Right lung (tissue), 5 donors: ENCODE results near the gene PSMD8. TPM values are rescaled to one million over a fixed set of nuclear protein-coding genes. Genes with fewer than 3 reads are reported as not detected.
"Not testable (repeated sequence)": the region's sequence is repeated elsewhere in the genome, so short reads cannot be mapped to it uniquely, and the experiment has no call there.

Experiments
- DNase-seq, 2 donors: peaks; one replicate each; pipeline ENCODE4 v3.0.0-alpha.2; 2013
- polyA plus RNA-seq, 5 donors: library from polyadenylated mRNA; unstranded; fragments of 120-200 nt; gene quantifications; one replicate each; pipeline versions ENCODE4 v1.2.1 to v1.2.3, GENCODE V29; 2013; ENCODE audit warnings: inconsistent platforms in 1 of 5, low replicate concordance in 1 of 5; ENCODE audit not compliant: insufficient read length in 5 of 5, insufficient read depth in 1 of 5

Gene PSMD8
- polyA plus RNA-seq, 5 donors = 116 to 163 (median 134) TPM

DNA sequence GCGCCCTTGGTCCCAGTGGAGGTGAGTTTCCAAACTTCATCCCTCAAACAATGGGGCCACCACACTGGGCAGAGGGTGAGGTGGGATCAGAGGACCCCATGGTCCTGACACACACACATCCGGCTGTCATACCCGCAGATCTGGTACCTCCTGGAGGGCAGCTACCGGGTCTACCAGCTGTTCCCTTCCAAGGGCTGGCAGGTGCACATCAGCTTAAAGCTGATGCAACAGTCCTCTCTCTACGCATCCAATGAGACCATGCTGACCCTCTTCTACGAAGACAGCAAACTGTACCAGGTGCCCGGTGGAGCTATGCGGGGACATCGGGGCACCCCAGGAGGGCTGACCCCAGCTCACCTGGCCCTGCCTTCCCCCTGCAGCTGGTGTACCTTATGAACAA, 14.0 kb upstream of the PSMD8 start:
- DNase-seq = no peak

DNA sequence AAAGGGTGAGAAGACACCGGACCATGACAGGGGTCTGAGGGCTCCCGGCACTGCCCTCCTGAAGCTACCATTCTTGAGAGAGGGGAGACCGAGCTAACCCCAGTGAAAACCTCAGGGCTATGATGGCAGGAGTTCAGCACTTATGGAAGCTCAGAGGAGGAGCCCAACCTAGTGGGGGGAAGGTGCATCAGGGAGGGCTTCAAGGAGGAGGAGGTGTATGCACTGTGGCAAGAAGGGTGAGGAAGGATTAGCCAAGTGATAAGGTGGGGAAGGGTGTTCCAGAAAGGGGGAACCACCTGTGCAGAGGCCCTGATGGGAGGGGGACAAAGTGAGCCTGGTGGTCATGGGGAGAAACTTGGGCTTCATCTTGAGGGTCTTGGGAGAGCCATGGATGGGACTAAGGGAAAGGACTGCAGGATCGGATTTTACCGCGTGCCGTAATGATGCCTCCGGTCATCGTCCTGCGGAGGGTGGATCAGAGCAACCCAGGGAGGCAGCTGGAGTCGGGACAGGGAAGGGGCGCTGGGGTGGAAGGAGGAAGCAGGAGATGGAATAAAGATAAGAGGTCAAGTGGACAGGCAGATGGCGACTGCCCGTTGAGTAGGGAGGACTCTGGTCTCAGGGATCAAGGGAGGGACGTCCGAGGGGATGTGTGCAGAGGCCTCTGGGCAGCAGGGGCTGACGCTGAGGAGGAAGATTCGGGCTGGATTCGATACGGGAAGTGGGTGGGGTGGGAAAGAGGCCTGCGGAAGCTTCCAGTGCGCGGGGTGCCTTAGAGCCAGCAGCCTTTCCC, 13.3 kb upstream of the PSMD8 start:
- DNase-seq = no peak

DNA sequence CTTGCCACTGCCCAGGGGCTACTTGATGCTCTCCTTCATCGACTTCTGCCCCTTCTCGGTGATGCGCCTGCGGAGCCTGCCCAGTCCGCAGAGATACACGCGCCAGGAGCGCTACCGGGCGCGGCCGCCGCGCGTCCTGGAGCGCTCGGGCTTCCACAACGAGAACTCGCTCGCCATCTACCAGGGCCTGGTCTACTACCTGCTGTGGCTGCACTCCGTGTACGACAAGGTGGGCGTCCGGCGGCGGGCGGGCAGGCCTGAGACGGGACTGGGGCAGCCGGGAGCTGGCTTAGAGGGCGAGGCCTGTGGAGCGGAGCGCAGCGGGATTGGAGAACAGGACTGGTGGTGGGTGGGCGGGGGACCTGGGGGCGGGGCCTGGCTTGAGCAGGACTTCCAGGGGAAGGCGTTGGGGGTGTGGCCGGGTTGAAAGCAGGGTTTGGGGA, 12.7 kb upstream of the PSMD8 start:
- peak; percentile 52 to 67 for DNase-seq

DNA sequence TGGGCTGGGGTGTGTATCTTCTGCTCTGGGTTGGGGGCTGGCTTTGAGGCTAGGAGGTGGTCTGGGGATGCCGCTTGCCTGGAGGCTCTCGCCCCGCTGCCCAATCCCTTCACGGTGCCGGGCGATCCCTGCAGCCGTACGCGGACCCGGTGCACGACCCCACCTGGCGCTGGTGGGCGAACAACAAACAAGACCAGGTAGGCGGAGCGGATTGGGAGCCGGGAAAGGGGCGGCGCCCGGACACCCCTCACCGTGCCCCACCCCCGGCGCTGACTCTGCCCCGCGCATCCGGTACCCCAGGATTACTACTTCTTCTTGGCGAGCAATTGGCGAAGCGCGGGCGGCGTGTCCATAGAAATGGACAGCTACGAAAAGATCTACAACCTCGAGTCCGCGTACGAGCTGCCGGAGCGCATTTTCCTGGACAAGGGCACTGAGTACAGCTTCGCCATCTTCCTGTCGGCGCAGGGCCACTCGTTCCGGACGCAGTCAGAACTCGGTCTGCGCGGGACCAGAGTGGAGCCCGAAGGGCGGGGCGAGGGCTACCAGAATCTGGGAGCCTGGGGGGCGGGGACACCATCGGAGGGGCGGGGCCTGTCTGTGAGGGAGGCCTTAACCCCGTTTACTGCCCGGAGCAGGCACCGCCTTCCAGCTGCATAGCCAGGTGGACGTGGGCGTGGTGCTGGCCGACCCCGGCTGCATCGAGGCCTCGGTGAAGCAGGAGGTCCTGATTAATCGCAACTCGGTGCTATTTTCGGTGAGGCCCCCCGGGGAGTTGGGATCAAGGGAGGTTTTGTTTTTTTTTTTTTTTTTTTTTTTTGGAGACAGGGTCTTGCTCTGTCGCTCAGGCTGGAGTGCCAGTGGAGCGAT, 12.1 kb upstream of the PSMD8 start:
- peak; percentile 42 to 43 for DNase-seq

GRCh38 chr19:38362946-38363688, 11.3 kb upstream of the PSMD8 start:
- DNase-seq = not testable (repeated sequence)

DNA sequence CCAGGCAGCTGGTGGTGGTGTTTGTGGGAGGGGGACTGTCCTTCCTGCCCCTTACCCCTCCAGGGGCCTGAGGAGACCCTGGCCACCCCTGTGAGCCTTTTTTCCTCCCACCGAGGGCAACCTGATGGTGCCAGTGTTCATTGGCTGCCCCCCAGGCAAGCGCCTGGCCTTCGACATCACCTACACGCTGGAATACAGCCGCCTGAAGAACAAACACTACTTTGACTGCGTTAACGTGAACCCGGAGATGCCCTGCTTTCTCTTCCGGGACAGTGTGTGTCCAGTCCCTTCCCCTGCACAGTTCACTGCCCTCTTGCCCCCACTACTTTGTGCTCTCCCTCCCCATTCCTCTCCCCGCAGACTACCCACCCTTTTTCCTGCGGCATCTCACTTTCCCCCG, 7.3 kb upstream of the PSMD8 start:
- no peak for DNase-seq

GRCh38 chr19:38369584-38369983, 4.8 kb upstream of the PSMD8 start:
- no peak for DNase-seq

GRCh38 chr19:38370299-38370698, 4.1 kb upstream of the PSMD8 start:
- no peak for DNase-seq

DNA sequence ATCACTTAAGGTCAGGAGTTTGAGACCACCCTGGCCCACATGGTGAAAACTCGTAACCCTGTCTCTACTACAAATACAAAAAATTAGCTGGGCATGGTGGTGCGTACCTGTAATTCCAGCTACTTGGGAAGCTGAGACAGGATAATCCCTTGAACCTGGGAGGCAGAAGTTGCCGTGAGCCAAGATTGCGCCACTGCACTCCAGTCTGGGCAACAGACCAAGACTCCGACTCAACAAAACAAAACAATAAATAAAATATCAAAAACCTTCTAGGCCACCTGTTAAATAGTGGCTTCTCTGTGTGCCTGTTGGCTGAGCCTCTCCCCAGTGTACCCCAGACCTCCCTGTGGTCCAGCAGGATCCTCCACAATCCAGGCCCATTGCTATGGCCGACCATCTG, 3.3 kb upstream of the PSMD8 start:
- DNase-seq = no peak

DNA sequence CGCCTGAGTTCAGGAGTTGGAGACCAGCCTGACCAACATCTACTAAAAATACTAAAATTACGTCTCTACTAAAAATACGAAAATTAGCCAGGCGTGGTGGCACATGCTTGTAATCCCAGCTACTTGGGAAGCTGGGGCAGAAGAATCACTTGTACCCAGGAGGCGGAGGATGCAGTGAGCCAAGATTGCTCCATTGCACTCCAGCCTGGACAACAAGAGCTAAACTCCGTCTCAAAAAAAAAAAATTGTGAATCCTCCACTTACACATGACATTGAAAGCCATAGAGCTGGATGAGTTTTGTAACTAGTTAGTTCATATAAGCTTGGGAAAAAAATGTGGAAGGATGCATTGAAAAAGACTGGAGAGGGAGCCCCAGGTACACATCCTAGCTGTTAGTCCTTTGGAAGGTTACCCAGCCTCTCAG, 452 bp upstream of the PSMD8 start:
- DNase-seq = no peak

DNA sequence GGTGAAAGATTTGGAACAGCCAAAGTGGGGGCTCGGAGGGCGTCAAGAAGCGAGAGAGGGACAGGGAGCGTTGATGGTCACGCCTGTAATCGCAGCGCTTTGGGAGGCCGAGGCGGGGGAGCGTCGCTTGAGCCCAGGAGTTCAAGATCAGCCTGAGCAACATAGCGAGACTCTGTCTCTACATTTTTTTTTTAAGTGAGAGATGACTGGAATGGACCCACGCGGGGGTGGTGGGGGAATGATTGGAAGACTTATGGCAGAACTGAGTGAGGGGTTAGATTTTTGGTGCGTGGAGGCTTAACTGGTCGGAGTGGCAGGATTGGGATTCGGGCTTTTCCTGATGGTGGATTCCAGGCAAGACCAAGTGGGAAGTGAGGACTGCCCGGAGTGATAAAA, 725 bp downstream of the PSMD8 start:
- no peak for DNase-seq

GRCh38 chr19:38375748-38376147, 1.4 kb downstream of the PSMD8 start:
- no peak for DNase-seq

DNA sequence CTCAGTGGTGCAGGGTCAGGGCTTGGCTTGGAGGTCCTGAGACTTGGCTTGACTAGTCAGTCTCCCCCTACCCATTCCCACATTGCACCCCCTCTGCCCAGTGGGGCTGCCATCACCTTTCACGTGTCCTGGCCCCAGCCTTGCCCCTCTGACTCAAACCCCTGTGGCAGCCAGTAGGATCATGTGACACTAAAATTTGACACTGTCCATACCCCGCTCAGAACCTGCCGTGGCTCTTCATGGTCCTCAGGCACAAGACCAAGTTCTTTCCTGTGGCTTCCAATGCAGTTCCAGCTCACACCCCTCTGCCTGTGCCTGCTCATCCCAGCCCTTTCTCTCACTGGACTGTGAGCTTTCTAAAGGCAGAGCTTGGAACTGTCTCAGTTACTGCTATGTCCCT, 2.2 kb downstream of the PSMD8 start:
- DNase-seq = no peak

- DNase-seq = no peak
Observed at GRCh38 chr19:38377052-38377451, 2.7 kb downstream of the PSMD8 start.

GRCh38 chr19:38378866-38379265, 4.5 kb downstream of the PSMD8 start:
- no peak for DNase-seq

GRCh38 chr19:38381138-38381537, 6.8 kb downstream of the PSMD8 start:
- DNase-seq = no peak

DNA sequence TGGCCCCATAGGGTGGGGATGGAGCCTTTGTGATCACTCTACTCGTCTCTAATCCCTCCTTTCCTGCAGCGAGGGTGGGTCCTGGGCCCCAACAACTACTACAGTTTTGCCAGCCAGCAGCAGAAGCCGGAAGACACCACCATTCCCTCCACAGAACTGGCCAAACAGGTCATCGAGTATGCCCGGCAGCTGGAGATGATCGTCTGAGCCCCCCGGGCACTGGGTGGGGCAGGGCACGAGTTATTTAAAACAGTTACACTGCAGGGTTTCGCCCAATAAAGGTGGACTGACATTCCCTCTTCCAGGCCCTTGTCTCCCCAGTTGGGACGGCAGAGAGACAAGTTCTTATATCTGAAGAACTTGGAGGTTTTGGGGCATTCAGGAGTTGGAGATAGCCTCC, 8.8 kb downstream of the PSMD8 start:
- DNase-seq = no peak

GRCh38 chr19:38383743-38384142, 9.4 kb downstream of the PSMD8 start:
- DNase-seq = no peak

DNA sequence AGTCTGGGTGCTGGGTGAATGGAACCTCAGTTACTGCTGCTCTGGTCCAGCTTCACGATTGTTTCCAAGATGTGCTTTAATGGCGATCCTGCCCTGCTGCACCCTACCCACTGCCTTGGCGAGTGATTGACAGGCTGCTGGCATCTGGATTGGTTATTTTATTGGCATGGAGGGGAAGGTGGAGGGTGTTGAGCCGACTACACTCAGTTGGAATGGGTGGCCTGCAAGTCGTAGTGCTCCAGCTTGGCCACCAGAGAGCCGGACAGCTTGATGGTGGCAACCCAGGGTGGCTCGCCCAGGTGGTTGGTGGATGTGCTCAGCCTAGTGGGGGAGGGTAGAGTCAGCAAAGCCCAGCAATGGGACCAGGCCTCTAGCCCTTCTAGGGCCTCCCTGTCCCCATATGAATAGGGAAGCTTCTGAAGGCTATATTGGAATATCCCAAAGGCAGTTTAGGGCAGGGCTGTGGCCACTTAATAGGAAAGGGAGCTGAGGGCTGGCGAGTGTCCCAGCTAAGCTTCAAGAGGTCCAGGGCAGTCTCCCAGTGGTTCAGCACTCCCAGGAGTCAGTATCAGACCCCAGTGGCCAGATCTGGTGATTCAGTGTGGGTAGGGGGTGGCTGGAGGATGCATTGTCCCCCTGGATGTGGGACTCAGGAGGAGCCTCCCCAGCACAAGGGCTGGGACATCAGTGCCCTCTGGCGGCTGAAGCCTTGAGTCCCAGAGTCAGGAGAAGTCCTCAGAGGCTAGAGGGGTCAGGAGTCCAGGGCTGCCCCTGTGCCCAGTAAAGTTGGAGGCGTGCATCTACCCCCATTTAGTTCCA, 10.0 kb downstream of the PSMD8 start:
- no peak for DNase-seq

GRCh38 chr19:38385057-38385803, 10.9 kb downstream of the PSMD8 start:
- no peak for DNase-seq

- DNase-seq = no peak
Observed at GRCh38 chr19:38385804-38386257, 11.5 kb downstream of the PSMD8 start.
